Fibroblast of lung (primary cell): ENCODE results near the gene SERINC5. TPM values are rescaled to one million over a fixed set of nuclear protein-coding genes. Genes with fewer than 3 reads are reported as not detected.

Experiments
- DNase-seq, 2 donors: peaks; one replicate each; pipeline versions ENCODE4 v3.0.0 to v3.0.0-alpha.2; 2010; ENCODE audit warnings: low read depth in 2 of 2
- H2AFZ ChIP-seq: 2 replicates; pipeline ENCODE4 v1.5.1; 2012; ENCODE audit warnings: low read length, control low read depth, inconsistent platforms
- H3K27ac ChIP-seq: 2 replicates; pipeline ENCODE4 v1.5.1; 2011; ENCODE audit warnings: low read length, control low read depth; ENCODE audit not compliant: insufficient read depth
- H3K27me3 ChIP-seq: 2 replicates; pipeline ENCODE4 v1.5.1; 2011; ENCODE audit warnings: mild to moderate bottlenecking, low read length; ENCODE audit not compliant: control insufficient read depth, insufficient read depth
- H3K36me3 ChIP-seq: 2 replicates; pipeline ENCODE4 v1.5.1; 2011; ENCODE audit warnings: low read length; ENCODE audit not compliant: control insufficient read depth, insufficient read depth
- H3K4me1 ChIP-seq: 2 replicates; pipeline ENCODE4 v1.5.1; 2011; ENCODE audit warnings: low read length; ENCODE audit not compliant: control insufficient read depth, insufficient read depth; ENCODE audit errors: extremely low read depth
- H3K4me2 ChIP-seq: 2 replicates; pipeline ENCODE4 v1.5.1; 2011; ENCODE audit warnings: low read length, control low read depth; ENCODE audit not compliant: insufficient read depth; ENCODE audit errors: extremely low read depth
- H3K4me3 ChIP-seq, 4 experiments: fragments of 200-600 bp in 1 of 4; sonication (generic) in 1 of 4; replicated peaks in 1 of 4; 2 replicates each; pipeline ENCODE4 v1.5.1; 2011 to 2016; ENCODE audit warnings: low read length in 4 of 4, low read depth in 3 of 4, mild to moderate bottlenecking in 3 of 4, control low read depth in 2 of 4, inconsistent platforms in 1 of 4, mixed read lengths in 1 of 4; ENCODE audit not compliant: insufficient read depth in 1 of 4; ENCODE audit errors: control extremely low read depth in 1 of 4
- H3K79me2 ChIP-seq: 2 replicates; pipeline ENCODE4 v1.5.1; 2012; ENCODE audit warnings: mild to moderate bottlenecking, low read length, inconsistent platforms; ENCODE audit not compliant: control insufficient read depth, insufficient read depth
- H3K9ac ChIP-seq: 2 replicates; pipeline ENCODE4 v1.5.1; 2011; ENCODE audit warnings: mild to moderate bottlenecking, low read length, control low read depth; ENCODE audit not compliant: insufficient read depth
- H3K9me3 ChIP-seq: 2 replicates; pipeline ENCODE4 v1.5.1; 2012; ENCODE audit warnings: low read depth, low read length; ENCODE audit not compliant: control insufficient read depth, insufficient read depth
- H4K20me1 ChIP-seq: 2 replicates; pipeline ENCODE4 v1.5.1; 2011; ENCODE audit warnings: low read length; ENCODE audit not compliant: control insufficient read depth, insufficient read depth; ENCODE audit errors: extremely low read depth
- EZH2 ChIP-seq: IDR thresholded peaks from 2 replicates; pipeline ENCODE4 v1.5.1; 2012; ENCODE audit warnings: low read length, control low read depth, mild to moderate bottlenecking; ENCODE audit errors: missing control alignments
- polyA plus RNA-seq, 2 donors: library from polyadenylated mRNA; depleted of rRNA in 1 of 2; stranded (reverse) in 1 of 2; unstranded in 1 of 2; fragments of >200 nt; gene quantifications; 2 replicates each; pipeline ENCODE4 v1.2.1, GENCODE V29; 2011 to 2012; ENCODE audit warnings: missing spikeins in 1 of 2
- total RNA-seq: library from RNA; depleted of rRNA; stranded (reverse); fragments of >200 nt; gene quantifications from 2 replicates; pipeline ENCODE4 v1.2.1, GENCODE V29; 2014
- TF ChIP-seq, protein P1 (sequence below), 2 donors: IDR thresholded peaks in 1 of 2; conservative IDR thresholded peaks in 1 of 2; 1 replicate in 1 of 2; 2 replicates in 1 of 2; pipeline ENCODE4 v1.5.1; 2011 to 2012; ENCODE audit warnings: low read length in 2 of 2, control low read depth in 1 of 2, inconsistent platforms in 1 of 2, low read depth in 1 of 2, mild to moderate bottlenecking in 1 of 2

Gene SERINC5
- total and polyA plus RNA-seq, 2 donors (not counting 1 experiment from before 2014, with no cell fraction given): 9.5 to 10.9 TPM

GRCh38 chr5:80134876-80135275 lies 121.0 kb downstream of the SERINC5 start:
- Histone ChIP-seq H3K4me3 (no peak overlapping the region), H3K27ac (no peak overlapping the region), H3K36me3 (no peaks in the 10 kb centered on the region), H3K4me2 (no peak overlapping the region), H3K4me1 (no peaks in the 10 kb centered on the region), H3K9me3 (no peaks in the 10 kb centered on the region), H3K79me2 (no peaks in the 10 kb centered on the region), H3K27me3 (no peaks in the 10 kb centered on the region), H4K20me1 (no peaks in the 10 kb centered on the region), H2AFZ (no peak overlapping the region), H3K9ac (no peak overlapping the region)
- DNase-seq: no peak
- TF ChIP-seq EZH2: no peak
- TF ChIP-seq, protein P1, sequence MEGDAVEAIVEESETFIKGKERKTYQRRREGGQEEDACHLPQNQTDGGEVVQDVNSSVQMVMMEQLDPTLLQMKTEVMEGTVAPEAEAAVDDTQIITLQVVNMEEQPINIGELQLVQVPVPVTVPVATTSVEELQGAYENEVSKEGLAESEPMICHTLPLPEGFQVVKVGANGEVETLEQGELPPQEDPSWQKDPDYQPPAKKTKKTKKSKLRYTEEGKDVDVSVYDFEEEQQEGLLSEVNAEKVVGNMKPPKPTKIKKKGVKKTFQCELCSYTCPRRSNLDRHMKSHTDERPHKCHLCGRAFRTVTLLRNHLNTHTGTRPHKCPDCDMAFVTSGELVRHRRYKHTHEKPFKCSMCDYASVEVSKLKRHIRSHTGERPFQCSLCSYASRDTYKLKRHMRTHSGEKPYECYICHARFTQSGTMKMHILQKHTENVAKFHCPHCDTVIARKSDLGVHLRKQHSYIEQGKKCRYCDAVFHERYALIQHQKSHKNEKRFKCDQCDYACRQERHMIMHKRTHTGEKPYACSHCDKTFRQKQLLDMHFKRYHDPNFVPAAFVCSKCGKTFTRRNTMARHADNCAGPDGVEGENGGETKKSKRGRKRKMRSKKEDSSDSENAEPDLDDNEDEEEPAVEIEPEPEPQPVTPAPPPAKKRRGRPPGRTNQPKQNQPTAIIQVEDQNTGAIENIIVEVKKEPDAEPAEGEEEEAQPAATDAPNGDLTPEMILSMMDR (conservative IDR thresholded peaks at IDR 0.05 in 1 of 2, IDR thresholded peaks at IDR 0.05 in 1 of 2; ENCODE audit: low read depth in 1 of 2, low read length in 2 of 2): no peak

GRCh38 chr5:80129146-80129545 lies 126.7 kb downstream of the SERINC5 start:
- H4K20me1 ChIP-seq: no peaks in the 10 kb centered on the region
- TF ChIP-seq, protein P1 (conservative IDR thresholded peaks at IDR 0.05 in 1 of 2, IDR thresholded peaks at IDR 0.05 in 1 of 2; ENCODE audit: low read depth in 1 of 2, low read length in 2 of 2): no peak
- TF ChIP-seq EZH2: no peak
- no peak for DNase-seq

GRCh38 chr5:80128141-80128540 lies 127.7 kb downstream of the SERINC5 start:
- peak in 1 of 2 donors; percentile 35 for DNase-seq
- no peaks in the 10 kb centered on the region for H3K4me1 ChIP-seq
- H3K9ac ChIP-seq: no peak overlapping the region
- no peak overlapping the region for H3K27ac ChIP-seq
- no peaks in the 10 kb centered on the region for H3K36me3 ChIP-seq
- TF ChIP-seq, protein P1 (conservative IDR thresholded peaks at IDR 0.05 in 1 of 2, IDR thresholded peaks at IDR 0.05 in 1 of 2; ENCODE audit: low read depth in 1 of 2, low read length in 2 of 2): no peak
- no peak for TF ChIP-seq EZH2
- no peaks in the 10 kb centered on the region for H3K79me2 ChIP-seq
- H3K4me3 ChIP-seq: no peak overlapping the region
- H3K4me2 ChIP-seq: no peak overlapping the region
- no peaks in the 10 kb centered on the region for H3K27me3 ChIP-seq
- H2AFZ ChIP-seq: no peak overlapping the region
- no peaks in the 10 kb centered on the region for H4K20me1 ChIP-seq
- H3K9me3 ChIP-seq: no peaks in the 10 kb centered on the region

More at GRCh38 chr5:80129146-80129545, 126.7 kb downstream of the SERINC5 start:
- Histone ChIP-seq H3K27ac (no peak overlapping the region), H2AFZ (no peak overlapping the region), H3K9me3 (no peaks in the 10 kb centered on the region), H3K79me2 (no peaks in the 10 kb centered on the region), H3K9ac (no peak overlapping the region), H3K4me1 (no peaks in the 10 kb centered on the region), H3K36me3 (no peaks in the 10 kb centered on the region), H3K4me3 (no peak overlapping the region), H3K27me3 (no peaks in the 10 kb centered on the region), H3K4me2 (no peak overlapping the region)
